Measurements from ENCODE around the gene UBE2C. TPM values are rescaled to one million over a fixed set of nuclear protein-coding genes. Genes with fewer than 3 reads are reported as not detected.
A peak's percentile ranks its signal among the peaks of the same experiment; 100 is the strongest.

The UBE2C gene
- polyA plus RNA-seq, 10 donors = 22.4 to 53.7 (median 32.7) TPM

DNA sequence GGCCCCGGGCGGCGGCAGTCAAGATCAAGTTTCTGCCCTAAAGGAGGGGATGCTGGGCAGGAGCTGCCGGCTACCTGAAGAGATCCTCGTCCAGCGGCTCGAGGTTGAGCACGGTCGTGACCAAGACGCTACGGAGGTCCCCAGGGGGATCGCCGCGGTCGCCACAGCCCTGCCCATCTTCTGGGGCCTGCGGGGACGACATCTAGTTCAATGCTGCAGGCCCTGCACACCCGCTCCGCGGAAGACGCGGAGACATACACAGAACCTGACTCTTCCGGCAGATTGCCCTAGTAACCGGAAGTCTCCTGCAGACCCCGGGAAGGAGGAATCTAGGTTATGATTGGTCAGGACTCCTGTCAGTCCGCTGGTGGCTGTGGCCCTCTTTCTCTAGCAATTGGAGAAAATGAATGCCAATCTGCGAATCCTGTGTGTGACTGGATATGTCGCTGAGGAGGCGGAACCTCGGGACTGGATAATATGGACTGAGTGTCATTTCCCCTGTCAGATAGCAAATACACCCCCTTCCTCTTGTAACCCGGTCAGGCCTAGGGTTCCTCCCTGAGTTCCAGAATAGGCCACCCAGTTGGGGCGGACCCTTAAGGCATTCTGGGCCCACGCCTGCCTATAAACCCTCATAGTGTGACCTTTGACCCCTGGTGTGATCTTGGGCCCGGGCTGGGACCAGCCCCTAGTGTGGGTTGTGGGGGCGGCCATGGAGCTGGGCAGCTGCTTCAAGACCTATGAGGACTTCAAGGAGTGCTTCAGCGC is 44.9 kb downstream of the UBE2C start, which contains the start of the genes ACOT8 and ZSWIM3:
ACOT8 (minus strand) TSS at position 279 of the 768 bp plus-strand sequence; CDS start at position 202, 77 bp downstream.
ZSWIM3 (plus strand) TSS at position 501 of the 768 bp plus-strand sequence; CDS start at position 713, 212 bp downstream.
- peak; percentile 100 for DNase-seq

DNA sequence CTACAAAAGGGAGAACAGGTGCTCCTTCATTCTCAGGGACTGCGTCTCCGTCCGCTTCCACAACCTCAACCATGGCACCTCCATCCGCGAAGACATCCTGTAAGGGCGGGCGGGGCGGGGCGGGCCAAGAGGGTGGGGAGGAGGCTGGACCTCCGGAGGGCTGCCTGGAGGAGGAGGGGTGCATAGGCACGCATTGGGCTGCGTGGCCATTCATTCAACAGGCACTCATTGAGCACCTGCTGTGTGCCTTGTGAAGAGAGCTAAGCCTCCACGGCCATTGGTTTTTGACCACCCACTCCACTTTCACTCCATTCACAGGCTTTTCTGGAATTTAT is 45.4 kb downstream of the UBE2C start:
- no peak for DNase-seq

DNA sequence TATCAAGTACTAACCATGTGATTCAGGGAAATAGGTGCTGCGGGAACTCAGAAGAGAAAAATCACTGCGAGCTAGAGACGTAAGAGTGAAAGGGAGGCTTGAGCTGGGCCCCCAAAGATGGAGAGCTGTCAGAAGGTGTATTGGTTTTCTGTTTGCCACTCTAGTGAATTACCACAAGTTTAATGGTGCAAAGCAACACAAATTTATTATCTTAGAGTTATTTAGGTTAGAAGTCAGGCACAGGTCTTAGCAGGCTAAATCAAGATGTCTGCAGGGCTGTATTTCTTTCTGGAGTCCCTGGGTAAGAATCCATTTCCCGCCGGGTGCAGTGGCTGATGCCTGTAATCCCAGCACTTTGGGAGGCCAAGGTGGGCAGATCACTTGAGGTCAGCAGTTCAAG is 47.5 kb downstream of the UBE2C start:
- no peak for DNase-seq

DNA sequence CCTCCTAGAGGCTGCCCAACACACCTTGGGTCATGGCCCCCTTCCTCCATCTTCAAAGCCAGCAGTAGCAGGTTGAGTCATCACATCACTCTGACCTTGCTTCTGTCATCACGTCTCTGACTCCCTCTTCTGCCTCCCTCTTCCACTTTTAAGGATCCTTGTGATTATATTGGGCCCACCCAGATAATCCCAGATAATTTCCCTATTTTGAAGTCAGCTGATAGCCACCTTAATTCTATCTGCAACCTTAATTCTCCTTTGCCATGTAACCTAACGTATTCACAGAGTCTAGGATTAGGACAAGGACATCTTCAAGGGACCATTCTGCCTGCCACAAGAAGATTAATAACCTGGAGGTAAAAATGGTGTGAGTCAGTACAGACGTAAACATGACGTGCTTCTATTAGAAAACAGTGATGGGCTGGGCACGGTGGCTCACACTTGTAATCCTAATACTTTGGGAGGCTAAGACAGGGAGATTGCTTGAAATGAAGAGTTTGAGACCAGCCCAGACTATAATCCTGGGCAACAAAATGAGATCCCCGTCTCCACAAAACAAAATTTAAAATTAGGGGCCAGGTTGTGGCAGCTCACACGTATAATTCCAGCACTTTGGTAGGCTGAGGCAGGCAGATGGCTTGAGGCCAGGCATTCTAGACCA is 48.2 kb downstream of the UBE2C start:
- no peak for DNase-seq

DNA sequence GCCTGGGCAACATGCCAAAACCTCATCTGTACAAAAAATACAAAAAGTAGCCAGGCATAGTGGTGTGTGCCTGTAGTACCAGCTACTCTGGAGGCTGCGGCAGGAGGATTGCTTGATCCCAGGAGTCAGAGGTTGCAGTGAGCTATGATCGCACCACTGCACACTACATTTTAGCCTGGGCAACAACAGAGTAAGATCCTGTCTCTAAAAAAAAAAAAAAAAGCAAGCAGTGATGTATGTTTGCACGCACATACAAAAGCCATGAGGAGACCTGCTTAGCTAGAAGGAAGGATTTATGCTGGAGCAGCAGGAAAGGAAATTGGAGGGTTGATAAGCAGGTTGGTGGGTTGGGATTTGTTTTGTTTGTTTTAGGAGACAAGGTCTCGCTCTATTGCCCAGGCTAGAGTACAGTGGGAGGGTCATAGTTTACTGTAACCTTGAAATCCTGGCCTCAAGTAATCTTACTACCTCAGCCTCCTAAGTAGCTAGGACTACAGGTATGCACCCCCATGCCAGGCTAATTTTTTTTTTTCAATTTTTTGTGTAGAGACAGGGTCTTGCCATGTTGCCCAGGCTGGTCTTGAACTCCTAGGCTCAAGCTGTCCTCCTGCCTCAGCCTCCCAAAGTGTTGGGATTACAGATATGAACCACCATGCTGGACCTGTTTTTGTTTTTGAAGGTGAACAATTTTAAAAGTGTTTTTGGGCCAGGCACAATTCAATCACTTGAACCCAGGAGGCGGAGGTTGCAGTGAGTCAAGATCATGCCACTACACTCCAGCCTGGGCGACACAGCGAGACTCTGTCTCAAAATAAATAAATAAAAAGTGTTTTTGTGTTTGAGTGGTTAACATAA is 49.0 kb downstream of the UBE2C start:
- DNase-seq = no peak

DNA sequence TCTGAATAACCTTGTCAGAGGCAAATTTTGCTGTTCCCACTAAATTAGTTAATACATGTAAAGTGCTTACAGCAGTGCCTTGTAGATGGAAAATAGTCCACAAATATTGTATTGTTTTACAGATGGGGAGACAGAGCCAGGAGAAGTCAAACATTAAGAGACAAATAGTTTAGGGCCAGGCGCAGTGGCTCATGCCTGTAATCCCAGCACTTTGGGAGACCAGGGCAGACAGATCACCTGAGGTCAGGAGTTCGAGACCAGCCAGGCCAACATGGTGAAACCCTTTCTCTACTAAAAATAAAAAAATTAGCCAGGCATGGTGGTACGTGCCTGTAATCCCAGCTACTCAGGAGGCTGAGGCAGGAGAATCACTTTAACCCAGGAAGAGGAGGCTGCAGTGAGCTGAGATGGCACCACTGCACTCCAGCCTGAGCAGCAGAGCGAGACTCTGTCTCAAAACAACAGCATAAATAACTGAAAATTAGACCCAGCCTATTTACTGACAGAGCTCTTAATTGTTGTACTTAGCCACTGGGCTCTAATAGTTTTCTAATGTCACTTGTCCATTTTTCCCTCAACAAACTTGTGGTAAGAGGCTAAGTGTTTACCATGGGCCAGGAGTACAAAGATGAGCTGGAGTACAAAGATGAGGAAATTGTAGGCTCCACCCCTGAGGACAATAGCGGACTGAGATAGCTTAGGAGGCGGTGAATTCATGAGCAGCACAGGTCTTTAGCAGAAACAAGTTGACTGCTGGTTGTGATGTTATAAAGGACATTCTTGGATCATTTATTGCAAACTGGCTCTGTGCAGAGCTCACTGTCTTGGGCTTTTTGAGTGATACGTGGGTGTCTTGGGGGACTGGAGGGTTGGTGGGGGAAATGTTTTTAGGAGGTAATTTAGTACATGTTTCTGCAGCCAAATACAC is 51.4 kb downstream of the UBE2C start:
- DNase-seq = no peak

DNA sequence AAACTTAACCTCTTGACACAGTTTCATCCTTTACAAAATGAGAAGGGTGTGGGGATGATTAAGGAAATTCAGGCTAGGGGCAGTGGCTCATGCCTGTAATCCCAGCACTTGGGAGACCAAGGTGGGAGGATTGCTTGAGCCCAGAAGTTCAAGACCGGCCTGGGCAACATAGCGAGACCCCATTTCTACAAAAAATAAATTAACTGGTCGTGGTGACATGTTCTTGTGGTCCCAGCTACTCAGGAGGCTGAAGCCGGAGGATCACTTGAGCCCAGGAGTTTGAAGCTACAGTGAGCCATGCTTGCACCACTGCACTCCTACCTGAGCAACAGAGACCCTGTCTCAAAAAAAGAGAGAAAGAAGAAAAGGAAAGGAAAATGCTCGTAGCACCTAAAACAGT is 54.0 kb downstream of the UBE2C start:
- no peak for DNase-seq

Other genes with a start within 250 kb of the UBE2C start
- not detected for gene WFDC8, start 233.4 kb upstream of the UBE2C start, polyA plus RNA-seq (ENCODE audit: insufficient read length in 10 of 10)
- gene WFDC10A, start 182.9 kb upstream of the UBE2C start, polyA plus RNA-seq (ENCODE audit: insufficient read length in 10 of 10) = not detected
- not detected for gene WFDC9, start 181.4 kb upstream of the UBE2C start, polyA plus RNA-seq (ENCODE audit: insufficient read length in 10 of 10)
- gene WFDC11, start 142.4 kb upstream of the UBE2C start, polyA plus RNA-seq (ENCODE audit: insufficient read length in 10 of 10) = not detected
- not detected for gene WFDC13, start 110.6 kb upstream of the UBE2C start, polyA plus RNA-seq (ENCODE audit: insufficient read length in 10 of 10)
- gene WFDC10B, start 107.6 kb upstream of the UBE2C start, polyA plus RNA-seq (ENCODE audit: insufficient read length in 10 of 10) = not detected
- gene SPINT4, start 90.3 kb upstream of the UBE2C start, polyA plus RNA-seq (ENCODE audit: insufficient read length in 10 of 10) = not detected
- 1 to 10 TPM in 3 of 10 donors, under 1 TPM in 5, not detected in 2; 0.32 to 2.0 (median 0.76) TPM for gene WFDC3, start 20.8 kb upstream of the UBE2C start, polyA plus RNA-seq (ENCODE audit: insufficient read length in 10 of 10)
- 10 to 100 TPM; 33.4 to 61.4 (median 49.6) TPM for gene DNTTIP1, start 20.7 kb upstream of the UBE2C start, polyA plus RNA-seq (ENCODE audit: insufficient read length in 10 of 10)
- 1,000 to 10,000 TPM; 3,292 to 7,026 (median 6,344) TPM for gene TNNC2, start 14.7 kb downstream of the UBE2C start, polyA plus RNA-seq (ENCODE audit: insufficient read length in 10 of 10)
- 10 to 100 TPM; 17.9 to 25.7 (median 19.4) TPM for gene SNX21, start 21.2 kb downstream of the UBE2C start, polyA plus RNA-seq (ENCODE audit: insufficient read length in 10 of 10)
- gene ACOT8, start 44.7 kb downstream of the UBE2C start, polyA plus RNA-seq (ENCODE audit: insufficient read length in 10 of 10) = 10 to 100 TPM; 16.0 to 21.7 (median 19.5) TPM
- gene ZSWIM3, start 45.0 kb downstream of the UBE2C start, polyA plus RNA-seq (ENCODE audit: insufficient read length in 10 of 10) = 1 to 10 TPM; 3.3 to 3.9 (median 3.7) TPM
- 10 to 100 TPM in 3 of 10 donors, 1 to 10 TPM in 7; 7.3 to 11.7 (median 9.0) TPM for gene ZSWIM1, start 68.6 kb downstream of the UBE2C start, polyA plus RNA-seq (ENCODE audit: insufficient read length in 10 of 10)
- gene SPATA25, start 75.0 kb downstream of the UBE2C start, polyA plus RNA-seq (ENCODE audit: insufficient read length in 10 of 10) = 1 to 10 TPM; 3.0 to 7.7 (median 4.5) TPM
- gene NEURL2, start 78.6 kb downstream of the UBE2C start, polyA plus RNA-seq (ENCODE audit: insufficient read length in 10 of 10) = 10 to 100 TPM in 7 of 10 donors, 1 to 10 TPM in 3; 8.4 to 15.4 (median 13.0) TPM
- 10 to 100 TPM; 53.0 to 77.9 (median 64.4) TPM for gene CTSA, start 78.7 kb downstream of the UBE2C start, polyA plus RNA-seq (ENCODE audit: insufficient read length in 10 of 10)
- gene PLTP, start 99.5 kb downstream of the UBE2C start, polyA plus RNA-seq (ENCODE audit: insufficient read length in 10 of 10) = 10 to 100 TPM; 15.6 to 58.5 (median 26.5) TPM
- gene PCIF1, start 122.0 kb downstream of the UBE2C start, polyA plus RNA-seq (ENCODE audit: insufficient read length in 10 of 10) = 10 to 100 TPM; 21.9 to 30.4 (median 24.5) TPM
- 10 to 100 TPM in 2 of 10 donors, 1 to 10 TPM in 8; 7.9 to 12.0 (median 9.4) TPM for gene ZNF335, start 159.6 kb downstream of the UBE2C start, polyA plus RNA-seq (ENCODE audit: insufficient read length in 10 of 10)
- gene MMP9, start 196.3 kb downstream of the UBE2C start, polyA plus RNA-seq (ENCODE audit: insufficient read length in 10 of 10) = 1 to 10 TPM in 3 of 10 donors, under 1 TPM in 6, not detected in 1; 0.16 to 5.9 (median 0.23) TPM
- 1 to 10 TPM in 3 of 10 donors, under 1 TPM in 7; 0.29 to 1.5 (median 0.81) TPM for gene SLC12A5, start 216.6 kb downstream of the UBE2C start, polyA plus RNA-seq (ENCODE audit: insufficient read length in 10 of 10)